Stimulated activated CD8-positive, alpha-beta memory T cell treated with anti-CD3 and anti-CD28 coated beads, Interleukin-7, amount 100 ng/mL, for 1 hour (primary cell): ENCODE measurements around the gene ESAM.
"Not testable (repeated sequence)": the region's sequence is repeated elsewhere in the genome, so short reads cannot be mapped to it uniquely, and the experiment has no call there.

Source experiments
- DNase-seq, 2 donors: peaks; one replicate each; pipeline ENCODE4 v3.0.0-alpha.2; 2020; ENCODE audit warnings: low read depth in 2 of 2

The ESAM gene

DNA sequence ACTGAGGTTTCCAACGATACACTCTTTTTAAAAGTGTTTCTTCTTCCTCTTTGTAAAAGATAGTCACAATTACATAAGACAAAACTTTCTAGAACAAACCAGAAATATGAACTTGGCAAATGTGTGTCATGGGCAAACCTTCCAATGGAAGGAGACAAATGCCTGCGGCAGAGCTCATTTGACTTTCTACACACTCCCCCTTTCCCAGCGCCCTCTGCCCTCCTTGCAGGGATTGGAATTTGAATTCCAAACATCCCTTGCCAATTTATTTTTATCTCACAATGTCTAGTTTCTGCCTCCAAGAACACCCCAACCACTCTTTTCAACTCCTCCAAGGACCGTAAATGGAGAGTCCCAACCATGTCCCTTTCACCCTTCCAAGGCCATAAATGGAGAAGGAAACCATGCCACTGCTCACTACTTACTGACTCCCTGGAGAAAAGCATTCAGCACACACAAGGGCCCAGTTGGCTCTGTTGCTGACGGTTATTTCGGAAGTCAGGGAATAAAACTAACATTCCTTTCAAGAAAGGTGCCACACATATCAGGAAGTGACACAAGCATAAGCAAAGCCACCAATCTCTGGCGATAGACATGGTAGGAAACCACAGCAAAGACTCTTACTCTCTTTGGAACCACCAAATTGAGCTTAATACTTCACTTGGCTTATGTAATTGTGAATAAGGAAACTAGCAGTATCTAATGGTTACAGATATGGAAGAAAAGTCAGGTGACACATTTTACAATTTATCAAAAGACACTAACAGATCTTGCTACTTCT, 15.0 kb upstream of the ESAM start:
- DNase-seq: no peak

GRCh38 chr11:124770959-124771358, 8.9 kb upstream of the ESAM start:
- DNase-seq: not testable (repeated sequence)

DNA sequence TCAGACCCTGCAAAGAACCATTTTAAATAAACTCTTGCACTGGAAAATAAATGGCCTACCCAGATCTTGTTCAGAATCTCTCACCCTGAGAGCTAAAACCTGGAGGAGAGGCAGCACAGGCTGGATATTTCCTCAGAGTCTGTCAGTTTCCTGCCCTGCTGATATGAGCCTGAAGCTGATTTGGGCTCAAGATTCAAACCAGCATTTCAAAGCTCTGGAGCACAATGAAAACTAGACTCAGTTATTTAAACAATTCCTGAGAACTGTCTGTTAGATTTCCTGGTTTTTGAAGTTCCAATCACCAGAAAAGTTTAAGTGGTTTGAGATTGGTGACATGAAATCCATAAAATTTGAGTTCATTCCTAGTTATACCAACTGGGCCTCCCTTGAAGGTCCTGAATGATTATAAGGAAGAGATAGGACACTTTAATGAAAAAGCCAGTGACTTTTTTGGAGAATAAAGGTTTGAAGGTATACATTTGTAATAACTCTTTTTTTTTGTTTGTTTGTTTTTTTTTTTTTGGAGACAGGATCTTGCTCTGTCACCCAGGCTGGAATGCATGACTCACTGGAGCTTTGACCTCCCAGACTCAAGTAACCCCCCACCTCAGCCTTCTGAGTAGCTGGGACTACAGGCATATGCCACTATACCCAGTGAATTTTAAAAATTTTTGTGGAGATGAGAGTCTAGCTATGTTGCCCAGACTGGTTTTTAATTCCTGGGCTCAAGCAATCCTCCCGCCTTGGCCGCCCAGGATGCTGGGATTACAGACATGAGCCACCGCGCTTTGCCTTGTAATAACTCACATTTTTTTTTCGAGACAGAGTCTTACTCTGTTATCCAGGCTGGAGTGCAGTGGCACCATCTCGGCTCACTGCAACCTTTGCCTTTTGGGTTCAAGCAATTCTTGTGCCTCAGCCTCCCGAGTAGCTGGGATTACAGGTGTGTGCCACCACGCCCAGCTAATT, 8.0 kb upstream of the ESAM start:
- DNase-seq: no peak

- no peak for DNase-seq
Observed at GRCh38 chr11:124768914-124769313, 6.8 kb upstream of the ESAM start.

DNA sequence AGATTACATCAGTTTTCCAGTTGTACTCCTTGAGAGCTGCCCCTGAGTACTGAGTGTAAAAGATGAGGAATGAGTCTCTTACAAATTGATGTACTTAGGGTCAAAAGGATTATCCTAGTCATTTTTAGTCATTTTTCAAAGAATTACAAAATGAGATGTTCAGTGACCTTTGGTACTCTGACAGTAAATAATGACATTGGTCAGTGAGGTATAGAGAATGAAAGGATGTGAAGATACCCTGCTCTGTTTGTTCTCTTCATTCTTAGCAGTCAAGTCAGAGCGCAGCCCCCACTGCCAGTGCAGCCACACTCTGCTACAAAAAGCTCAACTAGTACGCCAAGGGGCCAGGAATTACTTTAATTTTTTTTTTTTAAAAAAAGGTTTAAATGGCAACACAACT, 4.1 kb upstream of the ESAM start:
- no peak for DNase-seq

DNA sequence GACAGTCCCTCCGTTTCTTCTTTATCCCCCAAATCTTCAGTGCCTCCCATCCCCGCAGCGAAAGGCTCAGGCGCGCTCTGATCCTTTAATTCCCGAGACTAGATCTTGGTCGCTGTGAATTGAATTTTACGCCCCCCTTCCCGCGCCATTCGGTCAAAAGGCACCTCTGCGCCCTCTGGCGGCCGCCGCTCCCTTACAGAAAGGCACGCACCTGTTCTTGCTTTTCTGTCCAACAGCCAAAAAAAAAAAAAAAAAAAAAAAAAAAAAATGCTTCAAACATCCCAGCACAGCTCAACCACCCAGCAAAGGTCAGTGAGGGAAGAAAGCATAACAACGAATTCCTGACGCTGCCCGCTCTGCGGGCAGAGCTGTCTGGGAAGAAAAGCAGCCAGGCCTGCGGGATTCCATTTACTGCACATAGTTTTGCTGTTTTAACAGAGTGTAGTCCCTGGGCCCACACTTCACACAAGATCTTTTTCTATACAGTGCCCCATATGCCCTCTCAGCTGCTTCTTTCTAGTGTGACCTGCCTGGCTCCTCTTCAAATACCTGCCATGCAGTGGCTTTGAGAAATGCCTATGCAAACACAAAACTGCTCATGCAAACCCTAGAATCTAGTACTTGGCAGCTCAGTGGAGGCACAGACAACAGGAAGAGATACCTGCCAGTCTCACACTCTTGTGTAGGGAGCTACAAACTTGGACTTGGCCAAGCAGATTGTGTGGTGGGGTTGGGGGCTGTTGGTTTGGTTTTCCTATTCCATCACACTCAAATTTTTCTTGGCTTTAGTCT, 1.3 kb upstream of the ESAM start:
- peak; percentile 68 to 86 for DNase-seq

DNA sequence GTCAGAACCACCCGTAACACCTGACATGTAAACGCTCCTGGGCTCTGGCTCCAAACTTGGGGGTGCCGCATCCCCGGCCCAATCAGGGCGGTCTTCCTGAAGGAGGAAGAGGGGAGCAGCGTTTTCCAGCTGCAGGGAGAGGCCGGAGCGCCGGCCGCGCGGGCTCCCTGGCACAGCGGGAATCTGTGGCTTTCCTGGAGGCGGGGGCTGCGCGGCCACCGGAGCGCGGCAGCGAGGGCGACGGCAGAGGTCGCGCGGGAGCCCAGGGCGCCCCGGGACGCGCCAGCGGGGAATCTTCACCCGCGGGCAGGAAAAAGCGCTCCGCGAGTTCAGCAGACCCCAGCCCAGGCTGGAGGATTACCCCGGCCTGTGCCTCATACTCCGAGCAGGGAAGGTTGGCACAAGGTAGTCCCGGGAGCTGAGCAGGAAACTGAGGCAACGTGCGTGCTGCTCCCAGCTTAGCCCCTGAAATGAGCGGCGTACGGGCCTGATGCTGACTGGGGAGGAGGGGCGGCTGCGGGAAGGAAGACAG, 600 bp upstream of the ESAM start:
- DNase-seq: no peak

GRCh38 chr11:124761301-124762104, 587 bp downstream of the ESAM start:
- DNase-seq: no peak

GRCh38 chr11:124760806-124761205, 1.3 kb downstream of the ESAM start:
- DNase-seq: no peak

- DNase-seq: no peak
Observed at GRCh38 chr11:124760205-124760652, 1.9 kb downstream of the ESAM start.

- no peak for DNase-seq
Observed at GRCh38 chr11:124759266-124760204, 2.6 kb downstream of the ESAM start.

GRCh38 chr11:124758355-124759265, 3.5 kb downstream of the ESAM start:
- DNase-seq: peak in 1 of 2 donors; percentile 41

DNA sequence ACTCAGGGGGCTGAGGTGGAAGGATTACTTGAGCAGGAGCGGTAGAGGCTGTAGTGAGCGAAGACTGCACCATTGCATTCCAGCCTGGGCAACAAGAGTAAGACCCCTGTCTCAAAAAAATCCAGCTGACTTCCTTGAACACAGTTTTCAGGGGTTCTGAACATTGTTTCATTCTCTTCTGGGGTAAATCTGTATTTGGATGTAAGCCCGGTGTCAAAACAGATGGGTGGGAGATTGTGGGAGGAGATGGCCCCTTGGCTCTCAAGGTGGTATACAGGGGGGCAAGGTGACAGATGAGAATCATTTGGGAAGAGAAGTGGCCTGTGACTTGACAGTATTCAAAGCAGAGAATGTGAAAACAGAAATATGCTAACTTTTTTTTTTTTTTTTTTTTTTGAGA, 4.8 kb downstream of the ESAM start:
- no peak for DNase-seq

DNA sequence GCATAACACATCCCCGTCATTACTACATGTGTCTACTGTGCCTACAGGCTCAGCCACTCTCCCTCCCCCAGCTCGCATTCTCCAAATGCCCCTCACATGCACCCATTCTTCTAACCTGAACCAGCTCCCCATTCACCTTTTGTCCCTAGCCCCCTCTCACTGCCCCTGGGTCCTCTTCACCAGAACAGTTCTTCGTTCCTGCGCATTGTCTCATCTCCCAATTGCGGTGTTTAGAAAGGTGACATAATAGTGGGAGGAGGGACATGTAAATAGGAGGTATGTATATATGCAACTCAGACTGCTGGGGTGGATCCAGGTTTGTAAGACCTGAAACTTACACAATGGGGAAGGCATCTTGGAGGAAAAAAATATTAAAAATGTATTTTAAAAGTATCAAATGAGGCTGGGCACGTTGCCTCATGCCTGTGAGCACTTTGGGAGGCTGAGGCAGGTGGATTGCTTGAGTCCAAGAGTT, 5.3 kb downstream of the ESAM start:
- DNase-seq: no peak

DNA sequence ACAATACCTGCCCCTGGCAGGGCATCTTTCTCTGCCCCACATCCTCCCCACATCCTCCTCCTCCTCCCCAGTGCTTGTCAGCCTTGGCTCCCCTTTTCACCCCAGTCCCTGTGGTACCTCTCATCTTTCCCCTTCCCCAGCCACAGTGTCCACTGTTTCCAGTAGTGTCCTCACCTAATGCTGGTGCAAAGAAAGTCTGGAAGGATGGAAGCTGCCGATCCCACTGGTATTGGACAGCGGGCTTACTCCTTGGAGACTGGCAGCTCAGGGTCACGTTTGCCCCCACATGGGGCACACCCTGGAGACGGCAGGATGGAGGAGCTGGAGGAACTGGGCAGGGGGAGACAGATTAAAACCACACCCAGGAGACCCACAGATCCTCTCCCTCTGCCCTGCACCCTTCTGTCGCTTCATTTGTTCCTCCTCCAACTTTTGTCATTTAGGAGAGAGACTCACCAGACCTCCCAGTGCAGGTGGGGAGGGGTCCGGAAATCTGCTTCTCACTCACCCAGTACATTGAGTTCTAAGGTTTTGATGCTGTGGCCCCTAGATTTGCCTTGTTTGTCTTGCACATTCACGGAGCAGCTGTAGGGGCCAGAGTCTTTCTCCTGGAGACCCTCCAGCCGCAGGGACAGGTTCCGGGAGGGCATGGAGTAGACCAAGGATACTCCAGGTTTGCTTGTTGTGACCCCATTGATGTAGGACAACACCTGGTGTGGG, 5.9 kb downstream of the ESAM start:
- DNase-seq: no peak

- DNase-seq: no peak
Observed at GRCh38 chr11:124754710-124755109, 7.4 kb downstream of the ESAM start.

DNA sequence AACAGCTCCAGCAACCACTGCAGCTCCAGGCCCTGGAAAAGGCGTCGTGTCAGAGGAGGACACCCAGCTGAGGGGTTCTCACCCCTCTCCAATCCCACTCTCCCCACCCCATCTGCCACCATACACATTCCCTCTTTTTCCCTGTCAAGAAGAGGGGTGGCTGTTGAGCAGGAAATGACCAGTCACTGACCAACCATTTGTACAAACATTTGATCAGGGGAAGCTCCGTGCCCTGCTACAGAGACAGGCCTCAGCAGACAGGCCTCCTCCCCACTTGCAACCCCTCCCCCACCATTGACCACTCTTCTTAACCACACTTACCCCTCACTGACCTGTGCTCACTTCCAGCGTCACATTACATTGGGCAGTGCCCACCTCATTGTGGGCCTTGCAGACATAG, 7.8 kb downstream of the ESAM start:
- DNase-seq: no peak

- DNase-seq: no peak
Observed at GRCh38 chr11:124753624-124754023, 8.5 kb downstream of the ESAM start.
